WTC11 (cell line): ENCODE measurements around the gene FAT3. TPM values are rescaled to one million over a fixed set of nuclear protein-coding genes. Genes with fewer than 3 reads are reported as not detected.

Experiments used
- ATAC-seq: fragments of 200-7000 bp; cut with Tn5 transposase; 2 replicates; pipeline ENCODE4 v1.10.0; 2021; ENCODE audit warnings: mild to moderate bottlenecking, moderate library complexity
- CTCF ChIA-PET: fragments of 300-600 bp; sonication (Branson Sonifier 250); formaldehyde crosslinking; loops from one replicate; lab custom pipeline; 2021; ENCODE audit warnings: antibody characterized with exemption; lab: Charles Lee
- POLR2A ChIA-PET: fragments of 350-600 bp; sonication (Branson Sonifier 250); formaldehyde crosslinking; loops from one replicate; lab custom pipeline; 2021; ENCODE audit warnings: antibody characterized with exemption; lab: Charles Lee
- DNase-seq: peaks from one replicate; pipeline ENCODE4 v3.0.0; 2021; ENCODE audit warnings: low spot score
- H3K27ac Mint-ChIP-seq: 2 replicates; pipeline ENCODE4 v1.8.0; 2021; ENCODE audit warnings: mixed read lengths
- H3K27me3 Mint-ChIP-seq: 2 replicates; pipeline ENCODE4 v1.8.0; 2021; ENCODE audit warnings: low read depth, mild to moderate bottlenecking, moderate library complexity, mixed read lengths
- H3K36me3 Mint-ChIP-seq: 2 replicates; pipeline ENCODE4 v1.8.0; 2021; ENCODE audit warnings: mixed read lengths
- H3K4me1 Mint-ChIP-seq: 2 replicates; pipeline ENCODE4 v1.8.0; 2022; ENCODE audit warnings: mixed read lengths
- H3K4me3 Mint-ChIP-seq: 2 replicates; pipeline ENCODE4 v1.8.0; 2021; ENCODE audit warnings: mild to moderate bottlenecking, moderate library complexity, mixed read lengths
- H3K9me3 Mint-ChIP-seq: 2 replicates; pipeline ENCODE4 v1.8.0; 2021; ENCODE audit warnings: mixed read lengths
- AR ChIP-seq: fragments of 250-450 bp; sonication (Bioruptor Pico); IDR thresholded peaks from 2 replicates; pipeline ENCODE4 v1.9.0; 2021; ENCODE audit warnings: mild to moderate bottlenecking
- ATF1 ChIP-seq: sonication (generic); formaldehyde crosslinking; IDR thresholded peaks from 2 replicates; pipeline ENCODE4 v1.8.1; 2023; ENCODE audit warnings: mild to moderate bottlenecking, moderate library complexity, missing genetic modification reagents
- ATF3 ChIP-seq: sonication (generic); formaldehyde crosslinking; conservative IDR thresholded peaks from 2 replicates; pipeline ENCODE4 v1.8.1; 2022; ENCODE audit warnings: mild to moderate bottlenecking, missing genetic modification reagents
- CBFB ChIP-seq: sonication (generic); formaldehyde crosslinking; IDR thresholded peaks from 2 replicates; pipeline ENCODE4 v1.8.1; 2022; ENCODE audit warnings: mild to moderate bottlenecking, low read depth, missing genetic modification reagents
- CDX4 ChIP-seq: fragments of 250-450 bp; sonication (Bioruptor Pico); IDR thresholded peaks from 2 replicates; pipeline ENCODE4 v1.9.0; 2021; ENCODE audit warnings: moderate library complexity, mild to moderate bottlenecking, inconsistent platforms, borderline replicate concordance
- CREM ChIP-seq: sonication (generic); formaldehyde crosslinking; IDR thresholded peaks from 2 replicates; pipeline ENCODE4 v1.8.1; 2022; ENCODE audit warnings: mild to moderate bottlenecking, missing genetic modification reagents, moderate library complexity
- E2F4 ChIP-seq: sonication (generic); formaldehyde crosslinking; IDR thresholded peaks from 2 replicates; pipeline ENCODE4 v1.8.1; 2022; ENCODE audit warnings: low read depth, mild to moderate bottlenecking, moderate library complexity, missing genetic modification reagents, borderline replicate concordance
- ELF4 ChIP-seq: sonication (generic); formaldehyde crosslinking; IDR thresholded peaks from 2 replicates; pipeline ENCODE4 v1.8.1; 2022; ENCODE audit warnings: low read depth, mild to moderate bottlenecking, moderate library complexity, missing genetic modification reagents
- ERG ChIP-seq: fragments of 250-450 bp; sonication (Bioruptor Pico); IDR thresholded peaks from 2 replicates; pipeline ENCODE4 v1.8.0; 2021; ENCODE audit warnings: mild to moderate bottlenecking
- FOXJ3 ChIP-seq: sonication (generic); formaldehyde crosslinking; IDR thresholded peaks from 2 replicates; pipeline ENCODE4 v1.9.0; 2021; ENCODE audit warnings: missing genetic modification reagents, mild to moderate bottlenecking, borderline replicate concordance
- JUN ChIP-seq: sonication (generic); formaldehyde crosslinking; IDR thresholded peaks from 2 replicates; pipeline ENCODE4 v1.8.0; 2023; ENCODE audit warnings: mild to moderate bottlenecking, missing genetic modification reagents
- KAT7 ChIP-seq: sonication (generic); formaldehyde crosslinking; IDR thresholded peaks from 2 replicates; pipeline ENCODE4 v1.8.1; 2023; ENCODE audit warnings: missing genetic modification reagents, mild to moderate bottlenecking, borderline replicate concordance
- NFYB ChIP-seq: sonication (generic); formaldehyde crosslinking; conservative IDR thresholded peaks from 2 replicates; pipeline ENCODE4 v1.8.0; 2022; ENCODE audit warnings: low read depth, missing genetic modification reagents
- SMAD3 ChIP-seq: sonication (generic); formaldehyde crosslinking; IDR thresholded peaks from 2 replicates; pipeline ENCODE4 v1.8.0; 2022; ENCODE audit warnings: missing genetic modification reagents, mild to moderate bottlenecking, borderline replicate concordance
- SMAD4 ChIP-seq: sonication (generic); formaldehyde crosslinking; IDR thresholded peaks from 2 replicates; pipeline ENCODE4 v1.8.0; 2022; ENCODE audit warnings: mild to moderate bottlenecking, missing genetic modification reagents
- SOX15 ChIP-seq: fragments of 250-450 bp; sonication (Bioruptor Pico); IDR thresholded peaks from 2 replicates; pipeline ENCODE4 v1.9.0; 2021; ENCODE audit warnings: mild to moderate bottlenecking
- SP1 ChIP-seq: sonication (generic); formaldehyde crosslinking; conservative IDR thresholded peaks from 2 replicates; pipeline ENCODE4 v1.8.1; 2022; ENCODE audit warnings: missing genetic modification reagents
- ZBTB21 ChIP-seq: sonication (generic); formaldehyde crosslinking; IDR thresholded peaks from 2 replicates; pipeline ENCODE4 v1.8.1; 2023; ENCODE audit warnings: mild to moderate bottlenecking, missing genetic modification reagents, borderline replicate concordance
- ZNF121 ChIP-seq: sonication (generic); formaldehyde crosslinking; IDR thresholded peaks from 2 replicates; pipeline ENCODE4 v1.8.0; 2023; ENCODE audit warnings: missing genetic modification reagents
- ZNF232 ChIP-seq: sonication (generic); formaldehyde crosslinking; IDR thresholded peaks from 2 replicates; pipeline ENCODE4 v1.8.0; 2022; ENCODE audit warnings: mild to moderate bottlenecking, missing genetic modification reagents
- ZNF317 ChIP-seq: sonication (generic); formaldehyde crosslinking; IDR thresholded peaks from 2 replicates; pipeline ENCODE4 v1.8.1; 2023; ENCODE audit warnings: low read depth, mild to moderate bottlenecking, moderate library complexity, missing genetic modification reagents, borderline replicate concordance
- total RNA-seq: library from RNA; stranded (reverse); gene quantifications from 3 replicates; pipeline ENCODE4 v1.2.3, GENCODE V29; 2021

Gene FAT3
- total RNA-seq, 1 experiment from 2014 or later: 30.9 TPM

- TF ChIP-seq AR (no peak), NFYB (CRISPR knock-in tag) (no peak), KAT7 (no peak)
- TF ChIP-seq, all 79 proteins: peak for 0
These were observed 12.2 kb downstream of the FAT3 start (continued) for GRCh38 chr11:92236856-92237255.

- ATAC-seq: peak; percentile 90
- Mint-ChIP-seq H3K4me3 (no peak overlapping the region), H3K36me3 (peaks cover 3% of the 10 kb centered on the region), H3K27ac (0 out of 2 replicates have a peak overlapping the region, but pooled peaks have one; percentile 18)
- POLR2A ChIA-PET: no interaction called here
- TF ChIP-seq ATF3 (CRISPR knock-in tag) (no peak), SMAD4 (CRISPR knock-in tag) (no peak), ELF4 (CRISPR knock-in tag) (no peak), NFYB (CRISPR knock-in tag) (no peak), SP1 (no peak), ATF1 (CRISPR knock-in tag) (no peak), CDX4 (CRISPR knock-in tag) (no peak), JUN (no peak), ERG (no peak), ZNF121 (CRISPR knock-in tag) (no peak), CBFB (CRISPR knock-in tag) (no peak), E2F4 (CRISPR knock-in tag) (no peak), ZNF317 (CRISPR knock-in tag) (no peak), ZNF232 (CRISPR knock-in tag) (no peak), CREM (CRISPR knock-in tag) (no peak), ZBTB21 (CRISPR knock-in tag) (no peak), SMAD3 (CRISPR knock-in tag) (no peak), SOX15 (CRISPR knock-in tag) (no peak), FOXJ3 (no peak), KAT7 (no peak)
- TF ChIP-seq, all 79 proteins: peak for 0
- CTCF ChIA-PET: interaction anchor here (0.6 to 0.9 kb wide), 2 partner anchors 14 to 100 kb away, joined by 4 to 5 read pairs; no protein-coding TSS in a partner anchor
- DNase-seq: no peak
- Mint-ChIP-seq H3K27me3 (no peaks in the 10 kb centered on the region), H3K4me1 (peaks cover 66% of the 10 kb centered on the region), H3K9me3 (peaks cover 8% of the 10 kb centered on the region)
These were observed 16.3 kb downstream of the FAT3 start for GRCh38 chr11:92240916-92241315.
